GM19452 (cell line): ENCODE data around the gene SETD4.
A peak's percentile ranks its signal among the peaks of the same experiment; 100 is the strongest.
"Not testable (repeated sequence)": the region's sequence is repeated elsewhere in the genome, so short reads cannot be mapped to it uniquely, and the experiment has no call there.

Source experiments
- ATAC-seq: cut with Tn5 transposase; IDR thresholded peaks from one replicate; pipeline ENCODE4 v1.9.1; 2021; ENCODE audit not compliant: unreplicated experiment

Gene SETD4, protein sequence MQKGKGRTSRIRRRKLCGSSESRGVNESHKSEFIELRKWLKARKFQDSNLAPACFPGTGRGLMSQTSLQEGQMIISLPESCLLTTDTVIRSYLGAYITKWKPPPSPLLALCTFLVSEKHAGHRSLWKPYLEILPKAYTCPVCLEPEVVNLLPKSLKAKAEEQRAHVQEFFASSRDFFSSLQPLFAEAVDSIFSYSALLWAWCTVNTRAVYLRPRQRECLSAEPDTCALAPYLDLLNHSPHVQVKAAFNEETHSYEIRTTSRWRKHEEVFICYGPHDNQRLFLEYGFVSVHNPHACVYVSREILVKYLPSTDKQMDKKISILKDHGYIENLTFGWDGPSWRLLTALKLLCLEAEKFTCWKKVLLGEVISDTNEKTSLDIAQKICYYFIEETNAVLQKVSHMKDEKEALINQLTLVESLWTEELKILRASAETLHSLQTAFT

DNA sequence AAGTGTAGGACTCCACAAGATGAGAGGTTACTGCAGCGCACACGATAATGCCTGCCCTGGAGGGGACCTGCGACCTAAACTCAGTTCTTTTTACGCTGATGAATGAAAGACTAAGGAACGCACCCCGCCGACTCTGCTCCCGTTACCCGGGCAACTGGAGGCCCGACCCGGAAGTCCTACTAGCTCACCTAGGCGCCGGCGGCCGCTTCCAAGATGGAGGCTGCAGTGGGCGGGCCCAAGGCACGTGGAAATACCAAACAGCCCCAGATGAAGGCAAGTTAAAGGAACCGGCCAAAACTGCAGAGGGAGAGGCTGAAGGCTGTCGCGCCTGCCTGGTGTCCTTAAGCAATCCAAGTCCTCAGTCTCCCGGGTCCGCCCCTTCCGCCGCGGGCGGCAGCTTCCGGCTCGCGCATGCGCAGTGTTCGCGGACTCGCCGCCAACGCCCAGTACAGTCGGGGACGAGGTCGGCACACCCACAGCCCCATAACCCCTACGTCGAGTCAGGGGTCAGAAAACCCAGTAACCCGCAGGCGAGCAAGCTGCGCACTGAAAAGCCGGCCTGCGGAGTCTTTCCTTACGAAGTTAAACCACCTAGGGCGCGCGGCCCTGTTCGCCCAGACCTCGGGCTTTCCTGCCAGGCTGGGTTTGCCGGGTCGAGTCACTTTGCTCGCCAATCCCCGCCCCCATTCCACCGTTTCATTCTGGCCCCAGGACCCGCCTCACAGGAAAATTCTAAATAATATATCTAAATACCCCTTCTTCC lies at the start of gene SETD4:
SETD4 (minus strand) TSS at position 368 of the 763 bp plus-strand sequence. CDS start 1,638 bp downstream, outside the sequence.
- peak; percentile 93 for ATAC-seq

DNA sequence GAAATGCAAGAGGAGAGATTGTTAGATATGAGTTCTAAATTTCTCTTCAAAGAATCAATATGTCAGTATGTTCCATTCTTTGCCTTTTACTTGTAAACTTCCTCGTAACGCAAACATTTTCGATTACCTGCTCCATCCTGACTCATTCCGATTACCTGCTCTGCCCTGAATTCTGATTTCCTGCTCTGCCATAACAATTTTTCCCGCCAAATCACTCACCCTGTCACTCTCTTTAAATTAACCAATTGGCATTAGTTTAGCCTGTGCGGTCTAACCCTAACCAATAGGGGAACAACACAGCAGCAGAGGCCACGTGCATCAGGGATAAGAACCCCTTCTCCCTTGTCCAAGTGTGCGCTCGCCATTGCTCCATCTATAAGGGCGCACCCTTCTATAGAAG lies 49.5 kb upstream of the SETD4 start:
- no peak for ATAC-seq

DNA sequence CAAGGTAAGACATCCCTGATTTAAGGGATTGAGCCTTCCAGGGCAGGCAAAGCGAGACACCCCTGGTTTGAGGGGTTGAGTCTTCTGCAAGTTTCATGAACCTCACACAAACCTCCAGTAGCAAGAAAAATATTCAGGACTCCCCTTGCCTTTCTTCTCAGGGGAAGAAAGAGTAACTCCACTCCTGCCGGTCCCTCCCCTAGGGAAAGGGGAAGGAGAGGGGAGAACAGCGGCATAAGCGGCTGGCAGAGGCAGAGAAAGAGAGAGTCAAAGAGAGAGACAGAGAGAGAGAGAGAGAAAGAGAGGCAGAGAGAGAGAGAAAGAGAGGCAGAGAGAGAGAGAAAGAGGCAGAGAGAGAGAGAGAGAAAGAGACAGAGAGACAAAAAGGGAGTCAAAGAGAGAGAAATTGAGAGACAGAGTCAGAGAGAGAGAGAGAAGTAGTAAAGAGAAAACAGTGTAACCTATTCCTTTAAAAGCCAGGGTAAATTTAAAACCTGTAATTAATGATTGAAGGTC lies 45.1 kb upstream of the SETD4 start:
- ATAC-seq = no peak

DNA sequence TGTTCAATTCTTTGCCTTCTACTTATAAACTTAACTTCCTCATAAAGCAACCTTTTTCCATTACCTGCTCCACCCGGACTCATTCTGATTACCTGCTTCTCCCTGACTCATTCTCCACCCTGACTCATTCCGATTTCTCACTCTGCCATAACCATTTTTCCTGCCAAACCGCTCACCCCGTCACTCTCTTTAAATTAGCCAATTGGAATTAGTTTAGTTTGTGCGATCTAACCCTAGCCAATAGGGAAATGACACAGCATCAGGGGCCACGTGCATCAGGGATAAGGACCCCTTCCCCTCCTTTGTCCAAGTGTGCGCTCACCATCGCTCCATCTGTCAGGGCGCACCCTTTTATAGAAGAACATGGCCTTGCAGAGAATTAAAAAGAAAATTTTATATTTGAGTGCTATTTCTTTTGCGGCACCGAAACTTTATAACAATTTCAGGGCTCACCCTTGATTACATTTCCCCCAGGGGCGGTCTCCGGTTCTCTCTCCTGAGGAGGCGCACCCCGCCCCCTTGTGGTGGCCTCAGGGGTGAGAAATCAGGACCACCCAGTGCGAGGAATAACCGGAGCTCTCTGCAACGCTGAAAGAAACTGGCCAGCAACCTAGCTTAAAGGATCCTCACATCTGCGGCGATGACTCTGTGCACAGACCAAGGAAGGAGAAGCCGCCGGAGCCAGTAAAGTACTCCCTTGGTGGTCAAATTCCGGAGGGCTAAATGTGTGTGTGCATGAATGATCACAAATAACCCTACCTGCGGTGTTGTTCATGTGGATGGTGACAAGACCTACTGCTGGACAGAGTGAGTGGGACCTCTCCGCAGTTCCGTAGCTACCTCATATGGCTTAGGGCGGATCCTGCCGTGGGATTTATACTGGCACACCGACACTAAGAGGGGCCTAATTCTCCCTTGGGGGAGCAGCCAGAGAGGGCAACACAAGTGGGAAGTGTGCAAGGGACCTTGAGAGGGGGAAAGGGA lies 44.3 kb upstream of the SETD4 start:
- no peak for ATAC-seq

DNA sequence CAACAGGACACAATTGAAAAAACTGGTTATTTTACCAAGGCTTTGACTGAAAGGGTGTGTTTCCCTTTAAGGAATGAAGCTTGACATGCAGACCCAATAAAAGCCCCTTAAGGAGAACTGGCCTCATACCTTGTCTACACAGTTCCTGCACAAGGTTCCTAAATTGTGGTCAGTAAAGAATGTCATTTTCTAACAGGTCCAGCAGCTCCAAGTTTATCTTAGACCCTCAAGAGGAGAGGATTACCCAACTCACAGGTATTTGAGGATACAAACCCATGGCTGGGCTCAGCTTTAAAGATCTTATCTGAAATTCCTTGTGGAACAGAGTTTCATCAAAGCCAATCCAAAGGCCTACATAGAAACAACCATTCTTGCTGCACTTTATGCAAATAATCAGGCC lies 43.1 kb upstream of the SETD4 start:
- ATAC-seq = no peak

DNA sequence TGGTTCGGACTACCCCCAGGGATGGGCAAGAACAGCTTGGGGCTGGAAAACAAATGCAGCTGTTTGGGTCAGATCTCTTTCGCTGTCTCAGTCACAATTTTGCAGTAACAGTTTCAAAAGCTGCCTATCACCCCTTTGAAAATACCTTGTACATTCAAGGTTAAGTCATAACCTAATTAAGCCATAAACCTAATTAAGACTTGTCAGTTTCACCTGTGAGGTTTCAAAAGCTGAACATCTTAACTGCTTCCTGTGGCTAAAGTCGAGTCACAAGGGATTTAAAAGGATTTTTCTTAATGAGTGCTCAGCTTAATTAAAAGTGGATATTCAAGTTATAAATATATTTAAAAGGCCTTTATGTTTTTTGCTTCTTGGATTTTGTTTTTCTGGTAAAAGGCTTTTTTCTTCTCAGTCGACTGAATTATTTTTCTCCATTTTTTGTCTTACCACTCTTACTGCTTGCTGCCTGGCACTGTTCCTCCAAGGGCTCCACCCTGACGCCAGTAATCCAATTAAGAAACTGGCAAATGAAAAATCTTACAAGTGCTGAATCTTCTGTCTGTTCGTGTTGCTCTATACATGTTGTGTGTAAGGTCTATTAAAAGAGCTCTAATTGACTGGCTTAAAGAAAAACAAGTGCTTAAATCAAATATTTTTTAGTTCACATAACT lies 40.8 kb upstream of the SETD4 start:
- no peak for ATAC-seq

DNA sequence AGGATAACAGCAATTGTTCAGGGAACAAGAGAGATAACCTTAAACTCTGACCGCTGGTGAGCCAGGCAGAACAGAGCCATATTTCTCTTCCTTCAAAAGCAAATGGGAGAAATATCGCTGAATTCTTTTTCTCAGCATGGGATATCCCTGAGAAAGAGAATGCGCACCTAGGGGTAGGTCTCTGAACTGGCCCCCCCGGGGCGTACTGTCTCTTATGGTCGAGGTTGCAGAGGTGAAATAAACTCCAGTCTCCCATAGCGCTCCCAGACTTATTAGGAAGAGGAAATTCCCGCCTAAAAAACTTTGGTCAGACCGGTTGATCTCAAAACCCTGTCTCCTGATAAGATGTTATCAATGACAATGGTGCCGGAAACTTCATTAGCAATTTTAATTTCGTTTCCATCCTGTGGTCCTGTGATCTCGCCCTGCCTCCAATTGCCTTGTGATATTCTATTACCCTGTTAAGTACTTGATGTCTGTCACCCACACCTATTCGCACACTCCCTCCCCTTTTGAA lies 39.4 kb upstream of the SETD4 start:
- ATAC-seq = not testable (repeated sequence)

DNA sequence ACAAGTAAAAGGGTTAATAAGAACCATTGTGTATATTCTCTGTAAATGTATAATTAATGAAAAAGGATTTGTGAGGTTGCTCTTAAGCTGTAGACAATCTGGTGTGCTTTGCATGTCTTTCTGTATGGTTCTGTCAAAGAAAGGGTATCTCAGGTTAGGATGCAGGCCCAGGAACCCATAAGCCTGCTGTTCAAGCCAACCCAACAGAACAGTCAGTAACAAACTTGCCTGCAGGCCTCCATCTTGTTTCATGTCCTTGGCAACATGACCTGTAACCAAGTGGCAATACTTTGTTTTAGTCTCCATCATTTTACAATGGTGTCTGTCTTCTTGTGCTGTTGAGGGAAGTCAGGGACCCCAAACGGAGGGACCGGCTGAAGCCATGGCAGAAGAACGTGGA lies 38.7 kb upstream of the SETD4 start:
- no peak for ATAC-seq

DNA sequence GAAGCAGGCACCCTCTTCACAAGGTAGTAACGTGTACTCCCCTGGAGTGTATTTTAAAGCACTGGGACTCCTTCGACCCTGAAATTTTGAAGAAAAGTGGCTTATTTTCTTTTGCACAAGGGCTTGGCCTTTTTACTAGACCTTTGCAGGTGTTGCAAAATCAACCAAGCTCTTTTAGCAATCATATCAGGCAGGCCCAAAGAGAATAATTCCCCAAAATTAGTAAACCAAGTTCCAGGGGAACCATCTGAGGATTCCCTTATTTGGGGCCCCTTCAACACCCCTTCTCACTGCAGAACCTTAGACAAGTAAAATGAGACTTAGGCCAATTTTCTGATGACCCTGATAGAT lies 37.8 kb upstream of the SETD4 start:
- no peak for ATAC-seq

DNA sequence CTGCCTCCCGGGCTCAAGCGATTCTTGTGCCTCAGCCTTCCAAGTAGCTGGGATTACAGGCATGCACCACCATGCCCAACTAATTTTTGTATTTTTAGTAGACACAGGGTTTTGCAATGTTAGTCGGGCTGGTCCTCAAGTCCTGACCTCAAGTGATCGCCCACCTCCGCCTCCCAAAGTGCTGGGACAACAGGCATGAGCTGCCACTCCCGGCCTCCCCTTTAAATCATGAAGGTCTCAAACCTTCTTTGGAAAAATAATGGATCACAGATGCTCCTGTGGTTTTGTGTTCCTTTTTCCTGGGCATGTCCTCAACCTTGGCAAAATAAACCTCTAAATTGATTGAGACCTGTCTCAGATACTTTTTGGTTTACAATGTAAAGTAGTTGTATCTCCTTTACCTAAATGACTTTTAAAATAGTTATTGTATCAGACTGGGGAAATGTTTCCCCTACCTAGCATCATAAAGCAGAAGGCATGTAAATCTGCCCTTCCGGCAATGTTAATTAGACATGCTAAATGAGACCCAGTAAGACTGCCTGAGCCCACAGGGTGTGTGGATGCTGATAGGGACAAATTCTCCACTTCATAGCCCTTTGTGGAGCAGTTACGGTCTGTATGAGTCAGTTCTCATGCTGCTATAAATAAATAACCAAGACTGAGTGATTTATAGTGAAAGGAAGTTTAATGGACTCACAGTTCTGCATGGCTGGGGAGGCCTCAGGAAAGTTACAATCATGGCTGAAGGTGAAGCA lies 37.3 kb upstream of the SETD4 start:
- peak; percentile 86 for ATAC-seq

DNA sequence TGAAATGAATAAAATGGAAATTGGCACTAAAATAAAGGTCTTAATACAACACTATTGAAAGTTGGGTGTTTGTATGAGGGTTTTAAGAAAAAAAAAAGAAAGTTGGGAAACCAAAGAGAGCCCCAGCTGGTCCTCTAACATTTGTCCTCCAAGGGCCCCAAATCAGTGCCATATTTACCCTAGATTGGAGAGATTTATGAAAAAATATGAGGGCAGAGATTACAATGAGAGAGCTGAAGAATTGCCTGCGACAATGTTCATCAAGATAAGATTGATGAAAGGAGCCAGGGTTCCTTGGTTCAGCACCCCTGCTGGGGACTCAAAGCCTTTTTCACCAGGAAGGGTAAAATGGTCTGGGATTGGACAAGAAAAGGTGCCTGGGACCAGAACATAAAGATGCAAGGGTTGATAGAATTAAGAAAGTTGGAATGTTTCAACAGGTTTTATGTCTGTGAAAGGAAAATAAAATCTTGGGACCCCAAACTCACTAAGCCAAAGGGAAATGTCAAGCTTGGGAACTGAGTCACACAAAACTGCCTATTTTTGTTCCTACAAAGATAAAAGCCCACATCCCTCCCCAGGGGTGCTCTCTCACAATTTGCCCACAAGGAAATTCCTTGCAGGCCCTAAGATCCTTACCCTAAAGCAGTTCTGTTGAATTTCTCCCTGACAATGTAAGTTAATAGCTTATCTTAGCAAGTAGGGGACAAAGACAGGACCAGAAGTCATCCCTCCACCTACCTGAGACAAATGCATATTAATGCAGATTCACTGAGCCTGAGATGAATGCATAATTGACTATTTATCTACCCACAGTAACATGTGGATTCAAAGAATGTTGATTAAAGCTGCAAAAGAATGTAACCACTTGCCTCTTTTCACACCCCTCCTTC lies 36.3 kb upstream of the SETD4 start:
- no peak for ATAC-seq

DNA sequence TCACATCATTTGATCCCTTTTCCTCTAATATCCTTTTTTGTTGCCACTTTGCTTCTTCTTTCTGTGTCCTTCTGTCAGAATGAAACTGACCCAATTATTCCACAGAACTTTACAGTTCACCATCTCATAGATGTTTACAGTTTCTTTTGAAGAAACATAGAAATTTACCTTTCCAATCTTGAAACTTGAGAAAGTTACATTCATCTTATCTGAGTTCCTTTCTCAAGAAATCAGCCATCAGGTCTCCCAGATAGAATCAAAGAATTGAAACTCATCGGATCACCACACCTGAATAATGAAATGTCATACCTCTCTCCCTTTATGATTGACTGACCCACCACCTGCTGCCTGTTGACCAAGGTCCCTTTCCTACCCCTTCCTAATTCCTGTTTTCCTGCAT lies 33.2 kb upstream of the SETD4 start:
- no peak for ATAC-seq

DNA sequence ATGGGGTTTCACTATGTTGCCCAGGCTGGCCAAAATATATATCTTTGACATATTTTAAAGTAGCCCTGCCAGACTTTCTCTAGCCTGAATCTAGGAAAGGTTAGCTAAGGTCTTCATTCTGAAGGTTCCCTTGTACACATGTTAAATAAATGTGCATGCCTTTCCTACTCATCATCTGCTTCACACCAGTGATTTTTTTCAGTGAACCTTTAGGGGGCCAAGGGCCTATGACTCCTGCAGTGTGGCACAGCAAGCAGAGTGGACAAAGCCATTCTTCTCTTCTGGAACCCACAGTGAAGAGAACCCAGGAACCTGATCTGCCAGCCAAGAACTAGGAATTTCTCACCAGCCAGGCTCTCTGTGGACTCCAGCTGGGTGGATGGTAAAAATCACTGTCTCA lies 32.4 kb upstream of the SETD4 start:
- no peak for ATAC-seq

DNA sequence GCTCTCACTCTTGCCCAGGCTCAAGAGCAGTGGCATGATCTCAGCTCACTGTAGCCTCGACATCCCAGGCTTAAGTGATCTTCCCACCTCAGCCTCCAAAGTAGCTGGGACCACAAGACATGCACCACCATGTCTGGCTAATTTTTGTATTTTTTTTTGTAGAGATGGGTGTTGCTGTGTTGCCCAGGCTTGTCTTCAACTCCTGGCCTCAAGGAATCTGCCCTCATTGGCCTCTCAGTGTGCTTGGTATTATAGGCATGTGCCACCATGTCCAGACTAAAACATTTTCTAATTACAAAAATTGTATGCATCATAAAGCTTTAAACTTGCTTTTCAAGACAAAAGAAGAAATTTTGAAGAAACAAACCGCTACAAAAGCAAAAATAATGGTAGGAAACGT lies 29.6 kb upstream of the SETD4 start:
- ATAC-seq = no peak

DNA sequence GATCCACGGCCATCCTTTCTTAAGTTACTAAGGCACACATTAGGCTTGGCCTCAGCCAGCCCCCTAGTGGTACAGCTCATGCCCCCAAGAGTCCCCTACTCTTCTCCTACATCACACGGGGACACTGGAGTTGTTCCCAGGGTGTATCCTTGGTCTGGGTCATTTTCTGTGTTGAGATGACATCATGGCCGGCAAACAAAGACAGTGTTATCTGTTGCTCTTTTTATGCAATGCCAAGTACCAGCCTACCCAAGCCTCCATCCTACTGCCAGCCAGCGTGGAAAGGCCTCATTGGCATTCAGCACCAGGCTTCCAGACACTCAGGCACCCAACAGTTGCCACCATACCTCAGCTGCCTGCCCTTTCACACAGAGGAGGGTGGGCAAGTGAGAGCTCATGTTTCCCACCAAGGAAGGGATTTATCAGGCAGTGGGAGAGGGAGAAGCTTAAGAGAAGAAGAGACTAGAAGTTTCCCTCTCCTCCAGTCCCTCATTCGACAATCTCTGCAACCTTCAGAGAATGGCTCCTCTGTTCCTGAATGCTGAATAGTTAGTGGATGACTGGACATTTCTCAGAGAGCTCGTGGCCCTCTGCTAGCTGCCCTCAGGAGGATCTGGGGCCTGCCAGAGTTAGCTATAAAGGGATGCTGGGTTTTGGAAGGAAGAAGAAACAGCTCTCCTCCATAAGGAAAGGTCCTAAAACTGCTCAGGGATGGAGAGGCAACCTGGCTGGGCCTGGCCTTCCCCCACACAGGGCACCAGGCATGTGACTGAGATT lies 27.2 kb upstream of the SETD4 start:
- ATAC-seq = no peak

DNA sequence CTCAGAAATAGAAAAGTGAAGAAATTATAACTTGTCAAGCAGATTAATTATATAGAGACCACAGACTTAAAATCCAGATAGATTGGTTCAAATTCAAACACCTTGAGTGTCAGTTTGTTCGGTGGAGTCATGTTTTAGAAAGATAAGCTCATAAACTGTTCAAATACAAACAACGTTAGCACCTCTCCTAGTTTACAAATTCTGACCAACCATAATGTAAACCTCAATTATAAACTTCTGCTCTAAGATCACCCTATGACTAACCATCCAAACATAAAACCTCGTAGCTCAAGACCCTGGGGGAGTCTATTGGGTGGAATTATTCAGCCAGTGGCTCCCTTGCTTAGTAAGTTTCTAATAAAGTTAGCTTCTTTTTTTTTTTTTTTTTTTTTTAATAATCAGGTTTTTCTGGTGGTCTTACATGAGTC lies 21.9 kb upstream of the SETD4 start:
- no peak for ATAC-seq

DNA sequence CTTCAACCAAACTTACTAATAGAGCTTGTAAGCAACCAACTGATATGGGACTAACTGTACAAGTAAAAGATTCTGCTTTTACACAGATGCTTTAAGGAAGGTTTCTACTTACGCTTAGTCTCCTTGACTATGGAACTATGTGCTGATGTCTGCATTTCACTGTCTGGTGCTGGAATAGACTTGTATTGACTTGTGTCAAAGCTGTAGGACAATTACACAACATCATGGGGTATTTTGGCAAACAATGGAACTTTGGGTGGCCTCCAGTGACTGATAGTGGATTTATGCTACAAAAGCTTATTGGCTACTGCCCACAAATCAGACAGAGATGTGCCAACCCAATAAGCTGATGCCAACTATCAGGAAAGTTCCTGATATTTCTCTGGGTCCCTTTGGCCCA lies 20.1 kb upstream of the SETD4 start:
- ATAC-seq = no peak

DNA sequence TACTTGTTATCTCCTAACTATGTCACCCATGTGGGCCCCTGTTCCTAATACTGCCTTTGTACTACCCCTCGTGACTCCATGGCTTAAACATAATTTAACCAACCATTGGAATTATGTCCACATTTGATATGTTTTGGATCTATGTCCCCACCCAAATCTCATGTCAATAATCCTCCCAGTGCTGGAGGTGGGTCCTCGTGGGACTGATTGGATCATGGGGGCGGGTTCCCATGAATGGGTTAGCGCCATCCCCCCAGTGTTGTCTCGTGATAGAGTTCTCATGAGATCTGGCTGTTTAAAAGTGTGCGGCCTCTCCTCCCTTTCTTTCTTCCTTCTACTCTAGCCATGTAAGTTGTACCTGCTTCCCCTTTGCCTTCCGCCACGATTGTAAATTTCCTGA lies 19.3 kb upstream of the SETD4 start:
- ATAC-seq = no peak
